GM20000 (cell line): ENCODE results near the gene CARD14.

ENCODE experiments used
- DNase-seq: peaks from one replicate; pipeline ENCODE4 v3.0.0; 2012; ENCODE audit warnings: low spot score
- TF ChIP-seq, protein P1 (sequence below): IDR thresholded peaks from 2 replicates; pipeline ENCODE4 v1.5.1; 2012; ENCODE audit warnings: mild to moderate bottlenecking, control low read depth; ENCODE audit errors: extremely low read depth, missing control alignments

The CARD14 gene

DNA sequence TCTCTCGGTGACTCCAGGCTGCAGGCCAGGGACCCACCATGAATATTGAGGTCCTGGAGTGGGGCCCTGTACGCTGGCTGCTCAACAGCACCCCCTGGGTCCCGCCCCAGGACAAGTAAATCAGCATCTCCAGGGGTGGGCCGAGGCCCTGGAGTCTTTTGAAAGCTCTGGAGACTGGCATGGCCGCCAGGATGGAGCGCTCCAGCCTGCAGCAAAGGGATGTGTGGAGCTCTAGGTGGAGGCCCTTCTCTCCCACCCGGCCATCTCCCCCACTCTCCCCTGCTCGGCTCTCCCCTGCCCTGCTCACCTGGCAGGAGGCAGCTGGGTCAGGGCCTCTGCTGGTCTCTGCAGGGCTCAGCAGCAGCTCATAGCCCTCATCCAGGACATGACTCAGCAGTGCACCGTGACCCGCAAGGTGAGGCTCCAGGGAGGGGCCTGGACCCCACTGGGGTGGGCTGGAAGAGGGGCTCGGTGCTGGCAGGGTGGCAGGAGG lies 33.7 kb downstream of the CARD14 start:
- DNase-seq, result no peak
- TF ChIP-seq, protein P1, sequence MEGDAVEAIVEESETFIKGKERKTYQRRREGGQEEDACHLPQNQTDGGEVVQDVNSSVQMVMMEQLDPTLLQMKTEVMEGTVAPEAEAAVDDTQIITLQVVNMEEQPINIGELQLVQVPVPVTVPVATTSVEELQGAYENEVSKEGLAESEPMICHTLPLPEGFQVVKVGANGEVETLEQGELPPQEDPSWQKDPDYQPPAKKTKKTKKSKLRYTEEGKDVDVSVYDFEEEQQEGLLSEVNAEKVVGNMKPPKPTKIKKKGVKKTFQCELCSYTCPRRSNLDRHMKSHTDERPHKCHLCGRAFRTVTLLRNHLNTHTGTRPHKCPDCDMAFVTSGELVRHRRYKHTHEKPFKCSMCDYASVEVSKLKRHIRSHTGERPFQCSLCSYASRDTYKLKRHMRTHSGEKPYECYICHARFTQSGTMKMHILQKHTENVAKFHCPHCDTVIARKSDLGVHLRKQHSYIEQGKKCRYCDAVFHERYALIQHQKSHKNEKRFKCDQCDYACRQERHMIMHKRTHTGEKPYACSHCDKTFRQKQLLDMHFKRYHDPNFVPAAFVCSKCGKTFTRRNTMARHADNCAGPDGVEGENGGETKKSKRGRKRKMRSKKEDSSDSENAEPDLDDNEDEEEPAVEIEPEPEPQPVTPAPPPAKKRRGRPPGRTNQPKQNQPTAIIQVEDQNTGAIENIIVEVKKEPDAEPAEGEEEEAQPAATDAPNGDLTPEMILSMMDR, result no peak

DNA sequence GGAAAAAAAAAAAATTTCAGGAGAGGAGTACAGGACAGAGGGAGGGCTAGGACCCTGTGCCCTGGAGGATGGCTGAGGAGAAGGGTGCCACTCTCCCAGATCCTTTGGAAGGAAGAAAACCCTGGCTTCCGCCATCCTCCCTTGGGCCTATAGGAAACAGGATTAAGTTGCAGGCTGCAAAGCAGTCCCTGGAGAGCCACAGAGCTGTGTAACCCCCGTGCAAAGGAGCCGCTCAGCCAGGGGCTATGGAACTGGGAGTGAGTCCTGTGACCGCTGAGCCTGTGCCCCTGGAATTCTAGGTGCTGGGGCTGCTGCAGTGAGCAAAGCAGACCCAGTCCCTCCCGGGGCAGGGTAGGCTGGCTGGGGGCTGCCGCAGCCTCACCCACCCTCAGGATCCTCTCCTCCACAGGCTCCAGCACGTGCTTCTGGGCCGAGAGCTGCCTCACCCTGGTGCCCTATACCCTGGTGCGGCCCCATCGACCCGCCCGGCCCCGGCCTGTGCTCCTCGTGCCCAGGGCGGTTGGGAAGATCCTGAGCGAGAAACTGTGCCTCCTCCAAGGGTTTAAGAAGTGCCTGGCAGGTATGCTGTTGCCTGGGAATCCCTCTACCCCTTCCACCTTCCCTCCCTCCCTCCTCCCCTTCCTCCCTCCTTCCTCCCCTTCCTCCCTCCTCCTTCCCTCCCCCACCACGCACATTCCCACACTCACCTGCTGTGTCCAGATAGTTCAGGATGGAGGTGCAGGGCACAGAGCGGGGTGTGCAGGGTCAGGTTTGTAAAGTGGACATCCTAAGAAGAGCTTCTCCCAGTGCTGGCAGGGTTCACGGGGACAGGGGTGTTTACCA lies 35.0 kb downstream of the CARD14 start:
- DNase-seq, result no peak
- TF ChIP-seq, protein P1, result no peak

DNA sequence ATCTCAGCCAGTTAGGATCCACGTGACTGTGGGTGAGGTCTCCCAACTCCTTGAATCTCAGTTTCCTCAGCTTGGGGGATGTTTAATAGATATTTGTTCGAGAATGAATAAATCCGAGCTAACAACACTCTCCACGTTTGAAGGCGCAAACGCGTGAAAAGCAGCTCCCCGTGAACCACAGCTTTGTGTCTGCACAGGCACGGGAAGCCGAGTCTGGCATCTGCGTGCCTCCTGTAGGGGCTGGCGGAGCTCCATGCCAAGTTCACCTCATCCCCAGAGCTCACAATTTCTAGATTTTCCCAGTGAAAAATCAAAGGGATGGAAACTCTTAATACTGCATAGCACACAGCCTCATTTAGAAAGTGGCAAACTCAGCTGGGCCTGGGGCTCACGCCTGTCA lies 36.0 kb downstream of the CARD14 start:
- TF ChIP-seq, protein P1, result no peak
- DNase-seq, result no peak

DNA sequence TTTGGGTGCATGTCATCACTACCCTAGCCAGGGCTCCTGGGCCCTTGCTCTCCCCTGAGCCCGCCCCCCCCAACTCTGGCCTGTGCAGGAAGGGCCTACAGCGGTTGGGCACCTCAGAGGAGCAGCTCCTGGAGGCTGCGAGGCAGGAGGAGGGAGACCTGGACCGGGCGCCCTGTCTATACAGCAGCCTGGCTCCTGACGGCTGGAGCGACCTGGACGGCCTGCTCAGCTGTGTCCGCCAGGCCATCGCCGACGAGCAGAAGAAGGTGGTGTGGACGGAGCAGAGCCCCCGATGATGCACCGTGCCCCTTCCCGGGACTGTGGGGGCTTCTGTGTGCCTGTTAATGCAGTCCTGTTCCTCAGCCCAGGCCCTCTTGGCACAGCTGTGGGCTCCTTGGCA lies 38.2 kb downstream of the CARD14 start:
- TF ChIP-seq, protein P1, result no peak
- no peak for DNase-seq

DNA sequence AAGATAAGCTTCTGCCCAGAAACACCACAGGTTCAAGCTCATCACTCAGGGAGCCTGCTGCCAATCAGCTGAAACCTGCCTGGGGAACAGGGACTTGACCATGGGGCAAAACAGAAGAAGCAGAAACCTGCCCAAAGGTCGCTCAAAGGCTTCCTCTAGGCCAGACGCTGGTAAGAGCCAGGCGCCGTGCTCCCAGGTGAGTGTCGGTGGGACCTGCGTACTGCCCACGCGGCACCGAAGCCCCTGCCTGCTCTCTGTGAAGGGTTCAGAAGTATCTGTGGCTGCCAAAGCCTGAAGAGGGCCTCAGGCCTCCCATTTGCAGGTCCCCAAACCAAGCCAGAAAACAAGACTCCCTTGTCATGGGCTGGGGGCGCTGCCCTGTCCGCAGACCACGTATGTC lies 39.9 kb downstream of the CARD14 start:
- no peak for DNase-seq
- TF ChIP-seq, protein P1, result no peak

DNA sequence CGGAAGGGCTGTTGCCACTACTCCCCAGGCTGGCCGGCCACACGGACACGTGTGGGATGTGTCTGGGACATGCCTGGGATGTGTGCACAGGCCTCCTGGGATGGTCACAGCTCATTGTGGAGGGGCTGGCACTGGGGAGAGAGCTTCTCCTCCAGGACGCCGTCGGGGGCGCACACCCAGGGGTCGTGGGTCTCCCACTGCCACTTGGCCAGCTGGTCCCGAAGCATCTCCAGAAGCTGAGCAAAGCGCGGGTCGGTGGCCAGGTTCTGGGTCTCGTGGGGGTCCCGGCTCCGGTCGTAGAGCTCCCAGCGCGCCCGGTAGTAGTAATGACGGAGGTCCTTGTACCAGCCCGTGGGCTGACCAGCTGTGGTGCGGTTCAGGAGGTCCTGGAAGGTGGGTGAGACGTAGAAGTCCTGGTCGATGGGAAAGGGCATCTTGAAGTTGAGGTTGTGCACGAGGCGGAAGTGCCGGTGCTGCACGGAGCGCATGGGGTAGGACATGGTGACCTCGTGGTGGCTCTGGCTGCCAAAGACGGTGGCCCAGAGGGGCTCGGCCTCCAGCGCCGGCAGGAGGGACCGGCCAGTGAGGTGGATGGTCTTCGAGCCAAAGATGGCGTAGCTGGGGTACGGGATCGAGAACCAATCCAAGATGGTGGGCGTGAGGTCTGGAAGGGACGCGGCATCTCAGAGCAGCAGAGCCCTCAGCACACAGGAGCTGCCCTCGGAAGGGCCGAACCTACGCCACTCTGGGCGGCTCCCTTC lies 40.7 kb downstream of the CARD14 start:
- TF ChIP-seq, protein P1, result no peak
- DNase-seq, result no peak

DNA sequence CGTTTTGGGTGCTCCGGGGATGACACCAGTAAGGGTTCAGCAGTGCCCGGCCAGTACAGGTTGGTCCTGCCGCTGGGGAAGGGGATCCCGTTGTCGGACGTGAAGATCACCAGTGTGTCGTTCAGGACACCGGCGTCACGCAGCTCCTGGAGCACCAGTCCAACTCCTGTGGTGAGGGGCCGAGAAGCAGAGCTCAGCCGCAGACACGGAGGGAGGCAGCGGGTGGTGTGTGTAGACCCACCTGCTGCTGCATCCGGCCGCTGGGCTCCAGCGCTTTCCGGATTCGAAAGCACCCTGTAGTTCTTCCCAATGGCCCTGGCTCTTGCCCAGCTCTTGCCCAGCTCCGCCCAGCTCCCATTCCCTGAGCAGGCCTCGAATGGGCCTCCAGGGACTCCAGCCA lies 42.3 kb downstream of the CARD14 start:
- DNase-seq, result no peak
- TF ChIP-seq, protein P1, result no peak
